ENCODE data around the gene TMEM196.

- TF ChIP-seq CTCF (IDR thresholded peaks at IDR 0.05) (no peak), SIN3A (IDR thresholded peaks at IDR 0.05; ENCODE audit: borderline replicate concordance, insufficient read depth, low read depth, low read length) (no peak)
Measured at GRCh38 chr7:19798986-19799385, 25.6 kb upstream of the TMEM196 start.
